ENCODE measurements around the gene ZNF212.

The ZNF212 gene

DNA sequence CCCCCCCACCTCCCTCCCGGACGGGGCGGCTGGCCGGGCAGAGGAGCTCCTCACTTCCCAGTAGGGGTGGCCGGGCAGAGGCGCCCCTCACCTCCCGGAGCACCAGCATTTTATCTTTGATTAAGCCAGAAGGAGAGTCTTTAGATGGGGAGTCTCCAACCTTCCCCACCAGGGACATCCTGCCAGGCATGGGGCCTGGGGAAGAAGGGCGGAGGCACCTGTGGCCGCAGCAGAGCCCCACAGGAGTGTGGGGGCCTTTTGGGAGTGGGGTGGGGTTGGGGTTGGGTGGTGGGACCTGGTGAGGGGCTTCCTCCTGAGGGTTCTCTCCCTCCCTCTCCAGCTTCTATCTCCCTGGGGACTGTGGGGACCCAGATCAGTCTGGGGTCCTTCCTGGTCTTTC lies 40.7 kb downstream of the ZNF212 start:
- TF ChIP-seq, protein P1, sequence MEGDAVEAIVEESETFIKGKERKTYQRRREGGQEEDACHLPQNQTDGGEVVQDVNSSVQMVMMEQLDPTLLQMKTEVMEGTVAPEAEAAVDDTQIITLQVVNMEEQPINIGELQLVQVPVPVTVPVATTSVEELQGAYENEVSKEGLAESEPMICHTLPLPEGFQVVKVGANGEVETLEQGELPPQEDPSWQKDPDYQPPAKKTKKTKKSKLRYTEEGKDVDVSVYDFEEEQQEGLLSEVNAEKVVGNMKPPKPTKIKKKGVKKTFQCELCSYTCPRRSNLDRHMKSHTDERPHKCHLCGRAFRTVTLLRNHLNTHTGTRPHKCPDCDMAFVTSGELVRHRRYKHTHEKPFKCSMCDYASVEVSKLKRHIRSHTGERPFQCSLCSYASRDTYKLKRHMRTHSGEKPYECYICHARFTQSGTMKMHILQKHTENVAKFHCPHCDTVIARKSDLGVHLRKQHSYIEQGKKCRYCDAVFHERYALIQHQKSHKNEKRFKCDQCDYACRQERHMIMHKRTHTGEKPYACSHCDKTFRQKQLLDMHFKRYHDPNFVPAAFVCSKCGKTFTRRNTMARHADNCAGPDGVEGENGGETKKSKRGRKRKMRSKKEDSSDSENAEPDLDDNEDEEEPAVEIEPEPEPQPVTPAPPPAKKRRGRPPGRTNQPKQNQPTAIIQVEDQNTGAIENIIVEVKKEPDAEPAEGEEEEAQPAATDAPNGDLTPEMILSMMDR (IDR thresholded peaks at IDR 0.05; ENCODE audit: low read length, missing control alignments), result no peak
- DNase-seq (ENCODE audit: low read depth), result no peak
- H3K4me3 ChIP-seq (replicated peaks; ENCODE audit: low read depth, low read length), result no peak overlapping the region

DNA sequence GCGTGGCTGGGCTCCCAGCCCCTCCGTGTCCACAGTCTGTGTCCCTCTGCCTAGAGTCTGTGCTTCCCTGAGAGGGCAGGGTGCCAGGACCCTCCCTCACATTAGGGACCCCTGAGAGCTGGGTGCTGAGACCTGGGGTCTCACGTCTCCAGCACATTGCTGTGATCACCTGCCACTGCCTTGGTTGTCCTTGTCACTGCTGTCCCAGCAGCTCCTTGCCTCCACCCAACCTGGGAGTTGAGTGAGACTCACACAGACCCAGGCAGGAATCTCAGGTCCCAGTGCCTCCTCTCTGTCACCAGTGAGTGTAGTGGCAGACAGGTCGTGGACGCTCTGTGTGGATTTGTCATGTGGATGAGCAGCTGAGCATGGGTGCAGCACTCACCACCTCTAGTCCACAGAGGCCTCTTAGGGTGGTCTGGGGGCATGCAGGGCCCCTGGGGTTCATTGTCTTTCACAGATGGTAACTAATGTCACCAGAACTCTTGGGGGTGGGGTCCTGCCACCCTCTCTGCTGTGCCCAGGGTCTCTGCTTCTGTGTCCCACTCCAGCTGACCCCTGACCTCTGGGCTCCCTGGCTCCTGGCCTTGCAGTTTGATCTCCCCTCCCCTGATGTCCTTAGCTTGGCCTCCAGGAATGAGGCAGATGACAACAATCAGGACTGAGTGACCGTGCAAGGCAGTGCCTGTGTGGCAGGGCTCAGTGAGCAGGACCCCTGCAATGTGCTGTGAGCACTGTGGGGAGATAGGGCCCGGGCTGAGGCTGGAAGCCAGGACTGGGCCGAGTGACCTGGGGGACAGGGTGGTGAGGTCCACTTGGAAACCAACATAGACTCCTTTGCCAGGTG lies 41.4 kb downstream of the ZNF212 start:
- no peak overlapping the region for H3K4me3 ChIP-seq (replicated peaks; ENCODE audit: low read depth, low read length)
- TF ChIP-seq, protein P1 (IDR thresholded peaks at IDR 0.05; ENCODE audit: low read length, missing control alignments), result no peak
- no peak for DNase-seq (ENCODE audit: low read depth)

DNA sequence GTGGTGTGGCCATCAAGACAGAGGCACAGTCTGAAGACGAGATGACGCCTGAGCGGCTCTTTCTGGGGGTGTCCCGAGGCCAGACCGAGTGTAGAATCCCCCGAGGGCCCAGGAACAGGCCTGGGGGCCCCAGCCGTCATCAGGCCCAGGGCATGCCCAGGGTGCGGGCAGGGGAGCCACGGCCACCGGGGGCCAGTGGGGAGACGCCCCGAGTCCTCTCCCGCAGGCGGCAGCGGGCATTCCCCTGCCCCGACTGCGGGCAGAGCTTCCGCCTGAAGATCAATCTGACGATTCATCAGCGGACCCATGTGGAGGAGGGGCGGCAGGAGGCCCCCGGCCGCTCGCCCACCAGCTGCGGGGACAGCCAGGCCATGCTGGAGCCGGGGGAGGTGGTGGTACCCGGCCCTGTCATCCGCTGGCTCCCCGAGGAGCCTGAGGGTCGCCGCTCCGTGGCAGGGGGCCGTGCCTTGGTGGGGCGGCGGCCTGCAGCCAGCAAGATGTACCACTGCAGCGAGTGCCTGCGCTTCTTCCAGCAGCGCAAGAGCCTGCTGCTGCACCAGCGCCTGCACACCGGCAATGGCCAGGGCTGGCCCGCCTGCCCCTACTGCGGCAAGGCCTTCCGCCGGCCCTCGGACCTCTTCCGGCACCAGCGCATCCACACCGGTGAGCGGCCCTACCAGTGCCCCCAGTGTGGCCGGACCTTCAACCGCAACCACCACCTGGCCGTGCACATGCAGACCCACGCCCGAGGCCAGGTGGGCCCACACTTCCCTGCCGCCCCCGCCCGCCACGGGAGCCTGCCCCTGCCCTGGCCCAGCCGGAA lies 42.3 kb downstream of the ZNF212 start:
- H3K4me3 ChIP-seq (replicated peaks; ENCODE audit: low read depth, low read length), result no peak overlapping the region
- TF ChIP-seq, protein P1 (IDR thresholded peaks at IDR 0.05; ENCODE audit: low read length, missing control alignments), result no peak
- DNase-seq (ENCODE audit: low read depth), result no peak

DNA sequence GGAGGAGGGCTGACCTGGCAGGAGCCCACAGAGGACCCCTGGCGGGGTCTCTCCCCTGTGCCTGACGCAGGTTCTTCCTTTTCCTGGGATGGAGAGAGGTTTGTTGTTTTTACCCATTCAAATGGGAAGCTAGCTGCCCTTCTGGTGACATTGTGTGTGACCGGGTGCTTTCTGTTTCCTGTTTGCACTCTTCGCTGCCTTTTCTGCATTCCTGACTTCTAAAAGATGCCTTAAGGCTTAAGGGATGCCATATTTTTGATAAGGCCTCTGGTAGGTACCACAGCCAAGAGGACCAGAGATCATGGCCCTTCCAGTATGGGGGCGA lies 42.8 kb downstream of the ZNF212 start:
- H3K4me3 ChIP-seq (replicated peaks; ENCODE audit: low read depth, low read length), result no peak overlapping the region
- TF ChIP-seq, protein P1 (IDR thresholded peaks at IDR 0.05; ENCODE audit: low read length, missing control alignments), result no peak
- DNase-seq (ENCODE audit: low read depth), result no peak

DNA sequence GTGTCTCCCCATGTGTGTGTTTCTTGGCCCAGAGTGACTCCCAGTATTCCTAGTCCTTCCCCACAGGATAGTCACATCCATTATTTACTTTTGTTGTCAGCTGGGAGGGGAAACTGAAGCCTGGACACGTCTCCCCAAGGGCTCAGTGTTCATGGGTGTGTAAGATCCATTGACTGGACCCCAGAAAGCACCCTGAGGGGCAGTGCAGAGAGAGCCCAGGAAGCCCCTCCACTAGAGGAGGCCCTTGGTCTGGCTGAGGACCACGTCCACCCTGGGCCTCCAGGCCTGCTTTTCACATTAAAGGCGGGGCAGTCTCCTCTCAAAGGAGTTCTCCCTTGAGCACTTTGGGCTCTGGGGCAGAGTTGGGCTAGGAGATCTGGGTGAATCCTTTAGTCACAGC lies 43.9 kb downstream of the ZNF212 start:
- TF ChIP-seq, protein P1 (IDR thresholded peaks at IDR 0.05; ENCODE audit: low read length, missing control alignments), result no peak
- no peak for DNase-seq (ENCODE audit: low read depth)
- no peak overlapping the region for H3K4me3 ChIP-seq (replicated peaks; ENCODE audit: low read depth, low read length)

DNA sequence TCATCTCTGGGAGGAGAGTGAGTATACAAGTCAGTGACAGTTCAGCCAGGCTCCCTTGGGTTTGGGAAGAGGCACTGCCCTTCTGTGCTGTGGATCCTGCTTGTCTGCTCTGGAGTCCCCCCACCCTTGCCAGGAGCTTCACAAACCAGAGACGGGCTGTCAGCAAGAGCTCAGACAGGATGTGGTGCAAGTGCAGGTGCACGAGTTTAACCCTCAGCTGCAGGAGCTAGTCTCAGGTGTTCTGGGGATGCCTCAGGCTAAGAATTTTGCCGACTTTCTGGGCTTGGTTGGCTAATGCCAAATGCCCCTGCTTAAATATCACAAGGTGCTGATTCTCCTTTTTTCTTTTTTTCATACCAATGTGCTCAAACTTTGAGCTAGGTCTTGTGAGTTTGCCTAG lies 44.9 kb downstream of the ZNF212 start:
- TF ChIP-seq, protein P1 (IDR thresholded peaks at IDR 0.05; ENCODE audit: low read length, missing control alignments), result no peak
- no peak overlapping the region for H3K4me3 ChIP-seq (replicated peaks; ENCODE audit: low read depth, low read length)
- DNase-seq (ENCODE audit: low read depth), result no peak
